Measurements from ENCODE around the gene UNK.

GRCh38 chr17:75771334-75772281 is 13.0 kb upstream of the UNK start:
- TF ChIP-seq CTCF (conservative IDR thresholded peaks at IDR 0.05) (no peak), EZH2 (IDR thresholded peaks at IDR 0.05; ENCODE audit: low read depth) (no peak)
